ENCODE data around the gene RRP8. TPM values are rescaled to one million over a fixed set of nuclear protein-coding genes. Genes with fewer than 3 reads are reported as not detected.

Gene RRP8
- total and polyA plus RNA-seq, 10 of the 15 experiments (the other 5 are each of a cell fraction or from before 2014, with no cell fraction given) = 4.7 to 51.2 (median 23.9) TPM

- ChIA-PET CTCF (interaction anchor here (0.7 to 4.7 kb wide), 8 partner anchors 8 to 58 kb away, joined by 3 to 22 read pairs (median 4); partner anchors contain the start of genes MRPL17 and TPP1), POLR2A (interaction anchor here (0.6 to 2.5 kb wide), 6 partner anchors 28 to 131 kb away, joined by 3 to 10 read pairs (median 3); partner anchors contain the start of gene TAF10), RAD21 (ENCODE audit: unreplicated experiment) (interaction anchor here (0.9 to 1.4 kb wide), 4 partner anchors 19 to 42 kb away, joined by 3 to 4 read pairs (median 4); partner anchors contain the start of genes MRPL17 and TPP1), SMC1A (ENCODE audit: uncharacterized antibody, unreplicated experiment) (interaction anchor here (0.9 to 3.4 kb wide), 7 partner anchors 14 to 99 kb away, joined by 3 to 14 read pairs (median 5); partner anchors contain the start of genes MRPL17 and TPP1)
- FAIRE-seq (no peak), DNase-seq (ENCODE audit: low read depth, low spot score) (no peak), ATAC-seq (no peak; the same call in 1 of the 3 replicates)
- no peak for TF ChIP-seq MLLT1 (IDR thresholded peaks at IDR 0.05)
- no peak for TF ChIP-seq REST (IDR thresholded peaks at IDR 0.05; ENCODE audit: low read depth, low read length)
- 0 out of 2 replicates have a peak, but pooled peaks have one; percentile 34 for TF ChIP-seq TCF12 (IDR thresholded peaks at IDR 0.05; ENCODE audit: low read depth, low read length)
- TF ChIP-seq RB1 (IDR thresholded peaks at IDR 0.05; ENCODE audit: borderline replicate concordance) = no peak
- TF ChIP-seq NFYA (IDR thresholded peaks at IDR 0.05; ENCODE audit: borderline replicate concordance, low read depth, low read length) = no peak
- peak overlapping the region; percentile 59 for H2AFZ ChIP-seq (ENCODE audit: control insufficient read depth, low read depth, low read length)
- H3K4me2 ChIP-seq (ENCODE audit: control insufficient read depth, insufficient read depth) = peak overlapping the region; percentile 85
- no peaks in the 10 kb centered on the region for H4K20me1 ChIP-seq (ENCODE audit: control insufficient read depth, insufficient read depth)
- H3K79me2 ChIP-seq (ENCODE audit: control insufficient read depth, insufficient read depth, low read length) = no peaks in the 10 kb centered on the region
- WGBS (ENCODE audit: insufficient coverage, insufficient replicate concordance, low lambda C conversion rate, missing lambda C conversion rate) = 44% methylated on average over 3 of the region's 3 CpGs
- in situ Hi-C loops (cut with MboI) = no loop called here
- peak overlapping the region; percentile 17; the same call in 1 of the 2 replicates for H3K9ac ChIP-seq (ENCODE audit: control insufficient read depth, insufficient read depth, low read length)
- peaks cover 21% of the 10 kb centered on the region for H3K4me1 ChIP-seq (ENCODE audit: control insufficient read depth, insufficient read depth, low read length)
- no peaks in the 10 kb centered on the region for H3K27me3 ChIP-seq (replicated peaks in 1 of 2; ENCODE audit: control insufficient read depth in 2 of 2, insufficient read depth in 2 of 2, low read length in 1 of 2)
- intact Hi-C loops (cut with micrococcal nuclease; ENCODE audit: unreplicated experiment) = no loop called here
- H3K4me3 ChIP-seq = no peak overlapping the region
- BruUV-seq (replicated peaks) = no TSS peak
- H3K27ac ChIP-seq (ENCODE audit: control insufficient read depth, insufficient read depth) = peak overlapping the region; percentile 68
- H3K36me3 ChIP-seq (ENCODE audit: control insufficient read depth in 2 of 2, insufficient read depth in 2 of 2, low read length in 1 of 2) = no peaks in the 10 kb centered on the region
- H3K9me3 ChIP-seq (replicated peaks; ENCODE audit: control insufficient read depth, insufficient read depth, low read length) = no peaks in the 10 kb centered on the region
Observed at GRCh38 chr11:6646576-6646917, 43.1 kb upstream of the RRP8 start.

All from GM12878 (cell line).